H1 (cell line): ENCODE data around the gene ATP4A. TPM values are rescaled to one million over a fixed set of nuclear protein-coding genes. Genes with fewer than 3 reads are reported as not detected.

Source experiments
- RXRA ChIP-seq: IDR thresholded peaks from 2 replicates; pipeline ENCODE4 v1.6.1; 2011; ENCODE audit warnings: low read depth, mild to moderate bottlenecking, low read length, moderate library complexity; ENCODE audit not compliant: insufficient read depth
- polyA plus RNA-seq, 7 experiments: library from polyadenylated mRNA; depleted of rRNA in 3 of 7; stranded (reverse) in 5 of 7; unstranded in 2 of 7; fragments of >200 nt in 5 of 7; fragments of 200-250 nt in 2 of 7; gene quantifications; 1 replicate in 5 of 7; 2 replicates in 1 of 7; 4 replicates in 1 of 7; pipeline versions ENCODE4 v1.2.1 to v1.2.3, GENCODE V29; 2011 to 2013; ENCODE audit warnings: missing spikeins in 2 of 7, mixed read lengths in 2 of 7
- total RNA-seq: library from RNA; stranded (reverse); fragmentation: NEBNext Ultra II Directional; extraction: Animal tissue kit (Norgen Biotek cat#: 25700); gene quantifications from 2 replicates; pipeline ENCODE4 v1.2.1, GENCODE V29; 2021
- TF ChIP-seq, protein P1 (sequence below), 3 experiments: IDR thresholded peaks; 1 replicate in 2 of 3; 2 replicates in 1 of 3; pipeline versions ENCODE4 v1.5.1 to v1.6.1; 2011; ENCODE audit warnings: low read length in 3 of 3, mild to moderate bottlenecking in 3 of 3, inconsistent platforms in 2 of 3, low read depth in 1 of 3, moderate library complexity in 1 of 3; ENCODE audit not compliant: insufficient read depth in 1 of 3; ENCODE audit errors: control extremely low read depth in 1 of 3

ATP4A gene
- total and polyA plus RNA-seq, 2 of the 8 experiments (the other 6 are each of a cell fraction or from before 2014, with no cell fraction given) = 0.50 to 1.2 TPM

DNA sequence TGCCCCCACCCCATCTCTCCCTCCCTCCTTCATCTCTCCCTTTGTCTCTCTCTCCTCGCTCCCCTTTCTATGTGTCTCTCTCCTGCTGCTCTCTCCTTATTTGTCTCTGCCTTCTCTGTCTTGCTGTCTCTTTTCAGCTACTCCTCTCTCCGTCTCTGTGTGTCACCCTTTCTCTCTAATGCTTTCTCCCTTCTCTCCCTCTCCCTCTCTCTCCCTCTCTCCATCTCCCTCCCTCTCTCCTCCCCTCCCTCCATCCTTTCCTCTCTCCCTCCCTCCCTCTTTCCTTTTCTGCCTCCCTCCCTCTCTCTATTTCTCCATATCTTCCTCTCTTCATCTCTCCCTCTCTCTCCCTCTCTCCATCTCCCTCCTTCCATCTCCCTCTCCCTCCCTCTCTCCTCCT, 682 bp downstream of the ATP4A start (continued):
- TF ChIP-seq, protein P1, sequence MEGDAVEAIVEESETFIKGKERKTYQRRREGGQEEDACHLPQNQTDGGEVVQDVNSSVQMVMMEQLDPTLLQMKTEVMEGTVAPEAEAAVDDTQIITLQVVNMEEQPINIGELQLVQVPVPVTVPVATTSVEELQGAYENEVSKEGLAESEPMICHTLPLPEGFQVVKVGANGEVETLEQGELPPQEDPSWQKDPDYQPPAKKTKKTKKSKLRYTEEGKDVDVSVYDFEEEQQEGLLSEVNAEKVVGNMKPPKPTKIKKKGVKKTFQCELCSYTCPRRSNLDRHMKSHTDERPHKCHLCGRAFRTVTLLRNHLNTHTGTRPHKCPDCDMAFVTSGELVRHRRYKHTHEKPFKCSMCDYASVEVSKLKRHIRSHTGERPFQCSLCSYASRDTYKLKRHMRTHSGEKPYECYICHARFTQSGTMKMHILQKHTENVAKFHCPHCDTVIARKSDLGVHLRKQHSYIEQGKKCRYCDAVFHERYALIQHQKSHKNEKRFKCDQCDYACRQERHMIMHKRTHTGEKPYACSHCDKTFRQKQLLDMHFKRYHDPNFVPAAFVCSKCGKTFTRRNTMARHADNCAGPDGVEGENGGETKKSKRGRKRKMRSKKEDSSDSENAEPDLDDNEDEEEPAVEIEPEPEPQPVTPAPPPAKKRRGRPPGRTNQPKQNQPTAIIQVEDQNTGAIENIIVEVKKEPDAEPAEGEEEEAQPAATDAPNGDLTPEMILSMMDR (IDR thresholded peaks at IDR 0.05; ENCODE audit: control extremely low read depth in 1 of 3, insufficient read depth in 1 of 3, low read depth in 1 of 3, low read length in 3 of 3) = no peak
- no peak for TF ChIP-seq RXRA
- TF ChIP-seq, all 59 proteins: peak for 0
